ENCODE measurements around the gene WDR38.

WDR38 gene

GRCh38 chr9:124852829-124853531 lies at the start of gene WDR38:
Gene WDR38 (plus strand): TSS chr9:124853460. CDS start chr9:124853532, 72 bp downstream.
- peak; percentile 57 for DNase-seq

- DNase-seq, result no peak
These were observed 49.3 kb upstream of the WDR38 start for GRCh38 chr9:124803911-124804310.

- no peak for DNase-seq
These were observed 48.1 kb upstream of the WDR38 start for GRCh38 chr9:124805186-124805585.

GRCh38 chr9:124808246-124808956 lies 44.9 kb upstream of the WDR38 start:
- DNase-seq, result no peak

- DNase-seq, result no peak
These were observed 44.0 kb upstream of the WDR38 start for GRCh38 chr9:124809211-124809610.

- DNase-seq, result no peak
These were observed 43.3 kb upstream of the WDR38 start for GRCh38 chr9:124809741-124810500.

- DNase-seq, result peak; percentile 84
These were observed 42.5 kb upstream of the WDR38 start for GRCh38 chr9:124810663-124811355.

- DNase-seq, result peak; percentile 89
These were observed 40.8 kb upstream of the WDR38 start for GRCh38 chr9:124812441-124812876.

- no peak for DNase-seq
These were observed 40.2 kb upstream of the WDR38 start for GRCh38 chr9:124813041-124813440.

GRCh38 chr9:124813501-124814163 lies 39.6 kb upstream of the WDR38 start:
- DNase-seq, result no peak

GRCh38 chr9:124814164-124814535 lies 39.1 kb upstream of the WDR38 start:
- DNase-seq, result no peak

GRCh38 chr9:124815601-124816000 lies 37.7 kb upstream of the WDR38 start:
- DNase-seq, result no peak

- DNase-seq, result no peak
These were observed 34.6 kb upstream of the WDR38 start for GRCh38 chr9:124818431-124819281.

- DNase-seq, result no peak
These were observed 32.3 kb upstream of the WDR38 start for GRCh38 chr9:124820698-124821623.

GRCh38 chr9:124828489-124829333 lies 24.5 kb upstream of the WDR38 start:
- DNase-seq, result no peak

- no peak for DNase-seq
These were observed 24.0 kb upstream of the WDR38 start for GRCh38 chr9:124829334-124829669.

GRCh38 chr9:124830593-124830992 lies 22.7 kb upstream of the WDR38 start:
- no peak for DNase-seq

GRCh38 chr9:124831642-124832364 lies 21.5 kb upstream of the WDR38 start:
- no peak for DNase-seq

- DNase-seq, result no peak
These were observed 18.7 kb upstream of the WDR38 start for GRCh38 chr9:124834591-124834990.
